GM19395 (cell line): ENCODE data around the gene GAGE12H.
"Not testable (repeated sequence)": the region's sequence is repeated elsewhere in the genome, so short reads cannot be mapped to it uniquely, and the experiment has no call there.

Experiments used
- ATAC-seq: cut with Tn5 transposase; IDR thresholded peaks from one replicate; pipeline ENCODE4 v1.9.1; 2021; ENCODE audit warnings: mild to moderate bottlenecking, moderate library complexity; ENCODE audit not compliant: unreplicated experiment

GAGE12H gene, protein sequence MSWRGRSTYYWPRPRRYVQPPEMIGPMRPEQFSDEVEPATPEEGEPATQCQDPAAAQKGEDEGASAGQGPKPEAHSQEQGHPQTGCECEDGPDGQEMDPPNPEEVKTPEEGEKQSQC

GRCh38 chrX:49579649-49580048 lies at the start of gene GAGE12H:
Gene GAGE12H (plus strand): TSS chrX:49579949. CDS start chrX:49581104, 1,155 bp downstream.
- ATAC-seq: not testable (repeated sequence)

- not testable (repeated sequence) for ATAC-seq
These were observed 47.9 kb upstream of the GAGE12H start, which contains the start of gene GAGE12C for GRCh38 chrX:49531877-49532276. Gene GAGE12C (plus strand): TSS chrX:49532177. CDS start chrX:49533332, 1,155 bp downstream.

DNA sequence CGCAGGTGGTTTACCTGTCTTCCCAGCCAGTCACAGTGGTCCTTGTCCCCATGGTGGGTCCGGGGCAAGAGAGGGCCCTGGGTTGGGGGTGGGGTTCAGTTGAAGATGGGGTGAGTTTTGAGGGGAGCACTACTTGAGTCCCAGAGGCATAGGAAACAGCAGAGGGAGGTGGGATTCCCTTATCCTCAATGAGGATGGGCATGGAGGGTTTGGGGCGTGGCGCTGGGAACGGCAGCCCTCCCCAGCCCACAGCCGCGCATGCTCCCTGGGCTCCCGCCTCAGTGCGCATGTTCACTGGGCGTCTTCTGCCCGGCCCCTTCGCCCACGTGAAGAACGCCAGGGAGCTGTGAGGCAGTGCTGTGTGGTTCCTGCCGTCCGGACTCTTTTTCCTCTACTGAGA lies 38.3 kb upstream of the GAGE12H start, which contains the start of gene GAGE12D:
Gene GAGE12D (plus strand): TSS at position 301 of the 400 bp plus-strand sequence. CDS start 1,155 bp downstream, outside the sequence.
- ATAC-seq: not testable (repeated sequence)

GRCh38 chrX:49550989-49551388 lies 28.8 kb upstream of the GAGE12H start, which contains the start of gene GAGE12E:
Gene GAGE12E (plus strand): TSS chrX:49551289. CDS start chrX:49552444, 1,155 bp downstream.
- not testable (repeated sequence) for ATAC-seq

DNA sequence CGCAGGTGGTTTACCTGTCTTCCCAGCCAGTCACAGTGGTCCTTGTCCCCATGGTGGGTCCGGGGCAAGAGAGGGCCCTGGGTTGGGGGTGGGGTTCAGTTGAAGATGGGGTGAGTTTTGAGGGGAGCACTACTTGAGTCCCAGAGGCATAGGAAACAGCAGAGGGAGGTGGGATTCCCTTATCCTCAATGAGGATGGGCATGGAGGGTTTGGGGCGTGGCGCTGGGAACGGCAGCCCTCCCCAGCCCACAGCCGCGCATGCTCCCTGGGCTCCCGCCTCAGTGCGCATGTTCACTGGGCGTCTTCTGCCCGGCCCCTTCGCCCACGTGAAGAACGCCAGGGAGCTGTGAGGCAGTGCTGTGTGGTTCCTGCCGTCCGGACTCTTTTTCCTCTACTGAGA lies 19.2 kb upstream of the GAGE12H start, which contains the start of gene GAGE12F:
Gene GAGE12F (plus strand): TSS at position 301 of the 400 bp plus-strand sequence. CDS start 1,155 bp downstream, outside the sequence.
- not testable (repeated sequence) for ATAC-seq

DNA sequence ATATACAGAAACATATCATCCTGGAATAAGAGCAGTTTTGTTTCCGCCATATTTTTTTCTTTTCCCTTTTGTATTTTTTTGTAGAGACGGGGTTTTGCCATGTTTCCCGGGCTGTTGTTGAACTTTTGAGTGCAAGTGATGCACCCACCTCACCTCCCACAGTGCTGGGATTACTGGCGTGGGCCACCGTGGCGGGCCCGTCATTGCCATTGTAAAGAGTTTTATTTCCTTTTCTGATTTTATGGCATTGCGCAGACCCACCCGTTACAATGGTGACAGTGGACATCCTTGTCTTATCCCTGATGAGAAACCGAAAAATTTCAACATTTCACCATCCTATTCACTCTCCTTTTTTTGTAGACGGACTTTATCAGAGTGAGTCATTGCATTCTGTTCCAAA lies 11.0 kb upstream of the GAGE12H start:
- not testable (repeated sequence) for ATAC-seq

DNA sequence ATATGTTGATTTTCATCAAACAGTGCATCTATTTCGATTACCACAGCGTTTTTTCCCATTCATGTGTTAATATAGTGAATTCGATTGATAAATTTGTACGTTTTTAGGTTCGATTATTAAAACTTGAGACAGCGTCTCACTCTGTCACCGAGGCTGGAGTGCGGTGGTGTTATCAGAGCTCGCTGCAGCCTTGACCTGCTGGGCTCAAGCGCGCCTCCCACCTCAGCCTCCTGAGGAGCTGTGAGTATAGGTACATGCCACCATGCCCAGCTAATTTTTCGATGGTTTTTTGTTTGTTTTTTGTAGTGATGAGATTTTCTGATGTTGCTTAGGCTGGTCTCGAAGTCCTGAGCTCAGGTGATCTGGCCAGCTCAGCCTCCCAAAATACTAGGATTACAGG lies 10.6 kb upstream of the GAGE12H start:
- not testable (repeated sequence) for ATAC-seq

GRCh38 chrX:49570100-49570499 lies 9.6 kb upstream of the GAGE12H start, which contains the start of gene GAGE12G:
Gene GAGE12G (plus strand): TSS chrX:49570400. CDS start chrX:49571555, 1,155 bp downstream.
- not testable (repeated sequence) for ATAC-seq

GRCh38 chrX:49589196-49589595 lies 9.4 kb downstream of the GAGE12H start, which contains the start of gene GAGE2A:
Gene GAGE2A (plus strand): TSS chrX:49589496. CDS start chrX:49590651, 1,155 bp downstream.
- ATAC-seq: not testable (repeated sequence)

DNA sequence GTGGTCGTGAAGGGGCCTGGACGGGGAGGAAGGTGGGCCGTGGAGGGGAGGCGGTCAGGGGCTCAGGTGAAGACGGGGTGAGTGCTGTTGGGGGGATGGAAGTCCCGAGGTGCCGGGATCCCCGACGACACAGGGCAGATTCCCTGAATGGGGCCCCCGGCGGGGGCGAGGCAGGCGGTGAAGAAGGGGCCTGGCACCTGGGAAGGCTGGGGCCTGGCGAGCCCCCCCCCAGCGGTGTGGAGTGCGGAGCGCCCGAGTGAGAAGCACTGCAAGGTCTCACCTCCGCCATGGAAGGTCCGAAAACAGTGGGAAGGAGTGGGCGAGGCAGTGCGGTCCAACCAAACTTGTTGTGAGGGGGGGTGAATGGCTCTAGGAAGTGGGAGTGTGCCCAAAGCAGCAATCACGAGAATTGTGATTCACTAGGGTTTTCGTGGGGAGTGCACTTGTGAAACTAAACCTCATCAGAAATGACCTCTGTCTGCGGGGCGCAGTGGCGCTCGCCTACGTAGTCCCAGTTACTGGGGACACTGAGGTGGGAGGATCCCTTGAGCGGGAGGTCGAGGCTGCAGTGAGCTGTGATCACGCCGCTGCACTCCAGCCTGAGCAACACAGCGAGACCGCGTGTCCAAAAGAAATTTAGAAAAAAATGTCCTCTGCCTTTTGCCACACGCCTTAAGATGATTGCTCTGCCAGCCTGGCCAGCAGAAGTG lies 10.2 kb downstream of the GAGE12H start:
- ATAC-seq: not testable (repeated sequence)

DNA sequence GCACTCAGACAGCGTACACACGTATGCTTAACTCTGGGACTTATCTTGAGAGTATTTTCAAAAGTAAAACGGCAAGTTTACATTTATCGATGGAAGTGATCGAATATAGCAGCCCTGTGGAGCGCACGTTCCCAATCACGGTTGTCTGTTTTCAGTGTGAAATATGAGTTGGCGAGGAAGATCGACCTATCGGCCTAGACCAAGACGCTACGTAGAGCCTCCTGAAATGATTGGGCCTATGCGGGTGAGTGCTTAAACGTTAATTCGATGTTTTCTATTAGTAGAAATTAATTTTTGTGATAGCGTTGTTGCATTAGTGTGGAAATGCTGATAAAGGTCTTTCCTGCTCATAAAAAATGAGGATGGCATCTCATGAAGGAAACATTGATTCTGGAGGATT lies 10.7 kb downstream of the GAGE12H start:
- not testable (repeated sequence) for ATAC-seq

GRCh38 chrX:49598720-49599119 lies 19.0 kb downstream of the GAGE12H start, which contains the start of gene GAGE1:
Gene GAGE1 (plus strand): TSS chrX:49599020. CDS start chrX:49600175, 1,155 bp downstream.
- not testable (repeated sequence) for ATAC-seq

DNA sequence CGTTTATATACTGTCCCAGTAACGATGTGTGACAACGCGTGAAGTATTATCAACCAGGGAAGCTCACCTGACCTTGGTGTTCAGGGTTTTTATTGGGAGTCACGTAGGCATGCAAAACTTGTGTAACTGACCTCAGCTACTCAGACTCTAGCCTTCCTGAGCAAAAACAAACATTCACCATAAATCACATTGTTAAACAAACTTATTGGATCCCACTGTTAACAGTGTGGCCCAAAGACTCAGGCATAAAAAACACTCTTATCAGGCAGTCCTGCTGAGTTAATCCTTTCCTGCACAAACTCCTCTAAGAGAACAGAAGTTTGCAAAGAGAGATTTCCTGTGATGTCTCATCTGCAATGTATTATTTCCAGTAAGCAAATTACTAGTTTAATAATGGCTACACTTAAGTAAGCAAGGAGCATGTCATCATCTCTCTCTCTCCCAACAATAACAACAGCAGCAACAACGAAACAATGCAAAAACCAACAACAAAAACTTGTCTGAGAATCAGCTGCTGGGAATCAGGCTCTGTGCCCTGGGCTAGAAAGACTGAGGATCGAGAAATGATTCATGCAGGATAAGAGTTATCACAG lies 31.1 kb downstream of the GAGE12H start:
- ATAC-seq: no peak

DNA sequence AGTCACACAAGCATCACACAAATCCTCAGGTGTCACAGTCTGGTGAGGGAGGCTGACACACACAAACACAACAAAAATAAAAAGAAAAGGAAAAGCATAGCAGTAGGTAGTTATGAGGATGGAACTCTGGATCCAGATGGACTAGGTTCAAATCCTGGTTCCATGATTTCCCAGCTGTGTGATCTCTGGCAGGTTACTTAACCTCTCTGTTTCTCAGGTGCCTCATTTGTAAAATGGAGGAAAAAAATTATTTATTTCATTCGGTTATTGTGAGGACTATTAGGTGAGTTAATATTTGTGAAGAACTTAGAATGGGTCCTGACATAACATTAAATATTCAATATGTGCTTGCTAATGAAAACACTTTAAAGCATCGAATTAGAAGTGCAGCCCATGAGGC lies 38.8 kb downstream of the GAGE12H start:
- ATAC-seq: no peak

DNA sequence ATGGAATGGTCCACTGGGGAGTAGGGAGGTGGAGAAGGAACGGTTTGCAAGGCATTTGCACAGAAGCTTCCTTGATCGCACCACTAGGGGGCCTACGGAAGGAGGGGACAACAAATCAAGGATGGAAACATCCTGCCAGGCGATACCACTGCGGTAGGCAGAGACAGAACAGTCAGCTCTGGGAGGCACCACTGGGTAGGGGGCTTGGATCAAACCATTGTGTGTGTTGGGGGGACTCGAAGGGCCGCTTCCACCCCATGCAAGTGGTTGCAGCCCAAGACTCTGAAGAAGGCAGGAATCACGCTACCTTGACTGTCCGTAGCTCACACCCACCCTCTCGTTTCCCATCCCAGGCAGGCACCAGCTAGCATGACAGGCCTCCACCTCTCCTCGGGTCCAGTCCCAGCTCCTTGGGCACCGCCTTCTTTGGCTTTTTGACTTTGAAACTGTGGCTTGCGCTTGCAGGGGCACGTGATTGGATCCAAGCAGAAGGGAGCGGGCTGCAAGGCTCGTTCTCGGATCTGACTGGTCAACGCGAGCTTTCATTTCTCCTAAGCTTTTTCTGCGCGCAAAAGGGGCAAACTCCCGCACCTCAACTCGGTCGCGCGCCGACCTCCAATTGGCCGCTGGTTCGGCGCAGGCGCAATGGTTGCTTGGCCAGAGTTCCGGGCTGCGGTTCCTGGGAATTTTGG lies 47.5 kb downstream of the GAGE12H start:
- ATAC-seq: no peak
